HL-60 (cell line): ENCODE results near the gene TSPO.

ENCODE experiments used
- GABPA ChIP-seq: IDR thresholded peaks from 2 replicates; pipeline ENCODE4 v1.6.1; 2012; ENCODE audit warnings: low read depth
- POLR2AphosphoS5 ChIP-seq: IDR thresholded peaks from 2 replicates; pipeline ENCODE4 v1.6.1; 2012; ENCODE audit warnings: low read depth
- SPI1 ChIP-seq: IDR thresholded peaks from 2 replicates; pipeline ENCODE4 v1.6.1; 2012; ENCODE audit warnings: low read depth, mild to moderate bottlenecking, borderline replicate concordance
- TF ChIP-seq, protein P1 (sequence below): IDR thresholded peaks from one replicate; pipeline ENCODE4 v1.5.1; 2011; ENCODE audit warnings: low read length, control low read depth, inconsistent platforms; ENCODE audit not compliant: insufficient read depth
- TF ChIP-seq, protein P2 (sequence below): IDR thresholded peaks from 2 replicates; pipeline ENCODE4 v1.6.1; 2012; ENCODE audit warnings: low read depth; ENCODE audit not compliant: insufficient replicate concordance

DNA sequence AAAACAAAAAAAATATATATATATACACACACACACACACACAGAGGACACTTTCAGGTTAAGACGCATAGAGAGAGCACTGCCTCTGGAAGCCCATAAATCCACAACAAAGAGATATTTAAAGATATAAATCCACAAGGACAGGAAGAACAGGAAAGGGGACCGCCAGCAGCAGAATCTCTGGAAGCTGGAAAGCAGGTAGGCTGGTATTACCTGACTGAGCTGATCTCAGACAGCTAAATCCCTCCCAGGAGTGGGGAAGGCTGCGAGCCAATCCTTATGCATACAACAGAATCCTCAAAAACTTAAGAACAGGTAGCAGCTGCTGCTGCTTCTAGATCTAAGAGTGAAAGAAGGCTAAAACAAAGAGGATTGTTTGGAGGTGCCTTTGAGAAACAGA is 6.4 kb upstream of the TSPO start:
- TF ChIP-seq, protein P1, sequence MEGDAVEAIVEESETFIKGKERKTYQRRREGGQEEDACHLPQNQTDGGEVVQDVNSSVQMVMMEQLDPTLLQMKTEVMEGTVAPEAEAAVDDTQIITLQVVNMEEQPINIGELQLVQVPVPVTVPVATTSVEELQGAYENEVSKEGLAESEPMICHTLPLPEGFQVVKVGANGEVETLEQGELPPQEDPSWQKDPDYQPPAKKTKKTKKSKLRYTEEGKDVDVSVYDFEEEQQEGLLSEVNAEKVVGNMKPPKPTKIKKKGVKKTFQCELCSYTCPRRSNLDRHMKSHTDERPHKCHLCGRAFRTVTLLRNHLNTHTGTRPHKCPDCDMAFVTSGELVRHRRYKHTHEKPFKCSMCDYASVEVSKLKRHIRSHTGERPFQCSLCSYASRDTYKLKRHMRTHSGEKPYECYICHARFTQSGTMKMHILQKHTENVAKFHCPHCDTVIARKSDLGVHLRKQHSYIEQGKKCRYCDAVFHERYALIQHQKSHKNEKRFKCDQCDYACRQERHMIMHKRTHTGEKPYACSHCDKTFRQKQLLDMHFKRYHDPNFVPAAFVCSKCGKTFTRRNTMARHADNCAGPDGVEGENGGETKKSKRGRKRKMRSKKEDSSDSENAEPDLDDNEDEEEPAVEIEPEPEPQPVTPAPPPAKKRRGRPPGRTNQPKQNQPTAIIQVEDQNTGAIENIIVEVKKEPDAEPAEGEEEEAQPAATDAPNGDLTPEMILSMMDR: no peak
- TF ChIP-seq GABPA: no peak
- no peak for TF ChIP-seq POLR2AphosphoS5
- TF ChIP-seq, protein P2, sequence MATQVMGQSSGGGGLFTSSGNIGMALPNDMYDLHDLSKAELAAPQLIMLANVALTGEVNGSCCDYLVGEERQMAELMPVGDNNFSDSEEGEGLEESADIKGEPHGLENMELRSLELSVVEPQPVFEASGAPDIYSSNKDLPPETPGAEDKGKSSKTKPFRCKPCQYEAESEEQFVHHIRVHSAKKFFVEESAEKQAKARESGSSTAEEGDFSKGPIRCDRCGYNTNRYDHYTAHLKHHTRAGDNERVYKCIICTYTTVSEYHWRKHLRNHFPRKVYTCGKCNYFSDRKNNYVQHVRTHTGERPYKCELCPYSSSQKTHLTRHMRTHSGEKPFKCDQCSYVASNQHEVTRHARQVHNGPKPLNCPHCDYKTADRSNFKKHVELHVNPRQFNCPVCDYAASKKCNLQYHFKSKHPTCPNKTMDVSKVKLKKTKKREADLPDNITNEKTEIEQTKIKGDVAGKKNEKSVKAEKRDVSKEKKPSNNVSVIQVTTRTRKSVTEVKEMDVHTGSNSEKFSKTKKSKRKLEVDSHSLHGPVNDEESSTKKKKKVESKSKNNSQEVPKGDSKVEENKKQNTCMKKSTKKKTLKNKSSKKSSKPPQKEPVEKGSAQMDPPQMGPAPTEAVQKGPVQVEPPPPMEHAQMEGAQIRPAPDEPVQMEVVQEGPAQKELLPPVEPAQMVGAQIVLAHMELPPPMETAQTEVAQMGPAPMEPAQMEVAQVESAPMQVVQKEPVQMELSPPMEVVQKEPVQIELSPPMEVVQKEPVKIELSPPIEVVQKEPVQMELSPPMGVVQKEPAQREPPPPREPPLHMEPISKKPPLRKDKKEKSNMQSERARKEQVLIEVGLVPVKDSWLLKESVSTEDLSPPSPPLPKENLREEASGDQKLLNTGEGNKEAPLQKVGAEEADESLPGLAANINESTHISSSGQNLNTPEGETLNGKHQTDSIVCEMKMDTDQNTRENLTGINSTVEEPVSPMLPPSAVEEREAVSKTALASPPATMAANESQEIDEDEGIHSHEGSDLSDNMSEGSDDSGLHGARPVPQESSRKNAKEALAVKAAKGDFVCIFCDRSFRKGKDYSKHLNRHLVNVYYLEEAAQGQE: no peak
- TF ChIP-seq SPI1: no peak
